ENCODE results near the gene TMEM258. TPM values are rescaled to one million over a fixed set of nuclear protein-coding genes. Genes with fewer than 3 reads are reported as not detected.

The TMEM258 gene
- total and polyA plus RNA-seq, 9 of the 15 experiments (the other 6 are each of a cell fraction or from before 2014, with no cell fraction given): 97.2 to 856 (median 231) TPM

DNA sequence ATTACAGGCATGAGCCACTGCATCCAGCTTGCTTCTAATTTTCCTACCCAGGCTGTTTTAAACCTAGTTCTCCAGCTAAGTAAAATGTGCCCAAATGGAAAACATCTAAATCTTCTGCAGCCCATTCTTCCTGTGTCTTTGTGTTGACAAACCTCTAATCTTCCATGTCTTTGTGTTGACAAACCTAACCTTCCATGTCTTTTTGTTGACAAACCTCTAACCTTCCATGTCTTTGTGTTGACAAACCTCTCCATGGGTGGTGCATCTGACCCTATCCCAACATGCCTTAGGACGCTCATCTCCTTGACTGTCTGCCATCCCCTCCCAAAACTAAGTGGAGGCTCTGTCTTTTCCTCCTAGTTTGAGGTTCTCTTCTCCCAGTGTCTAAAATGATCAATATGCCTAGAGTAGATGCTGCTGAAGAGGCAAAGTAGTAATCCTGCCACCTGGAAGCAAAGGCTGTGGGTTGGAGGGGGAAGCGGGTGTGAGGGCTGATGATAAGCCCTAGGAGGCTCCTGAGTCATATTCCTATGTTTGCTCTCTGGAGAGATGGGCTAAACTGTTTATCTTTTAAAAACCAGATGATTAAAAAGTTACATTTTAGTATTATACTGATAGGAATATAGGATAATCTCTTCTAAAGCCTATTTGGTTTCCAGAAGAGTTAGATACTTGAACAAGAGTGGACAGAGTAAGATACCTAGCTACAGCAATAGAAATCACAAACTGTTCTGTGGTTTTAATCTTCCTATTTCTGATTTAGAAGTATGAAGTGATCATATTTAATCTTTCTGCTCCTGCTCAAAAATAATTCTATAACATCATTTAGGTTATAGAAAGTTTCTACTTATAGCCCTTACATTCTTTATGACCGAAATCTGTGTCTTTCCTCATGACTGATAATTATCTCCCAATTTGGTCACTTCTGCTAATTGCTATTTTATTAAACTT is 8.2 kb upstream of the TMEM258 start (continued):
- TF ChIP-seq ETV6 (IDR thresholded peaks at IDR 0.05; ENCODE audit: borderline replicate concordance in 1 of 2, low read depth in 2 of 2, low read length in 1 of 2): no peak
- TF ChIP-seq ETV6 (CRISPR knock-in tag; IDR thresholded peaks at IDR 0.05; ENCODE audit: borderline replicate concordance): no peak
- no peak for TF ChIP-seq ZBTB12 (CRISPR knock-in tag; IDR thresholded peaks at IDR 0.05)
- TF ChIP-seq PRMT5 (CRISPR knock-in tag; IDR thresholded peaks at IDR 0.05): no peak
- peak; percentile 82 for TF ChIP-seq FOXM1 (IDR thresholded peaks at IDR 0.05; ENCODE audit: low read depth)
- no peak for TF ChIP-seq FOXM1 (CRISPR knock-in tag; IDR thresholded peaks at IDR 0.05; ENCODE audit: low read depth)
- peak; percentile 51; the same call in 1 of the 2 replicates for TF ChIP-seq MYNN (IDR thresholded peaks at IDR 0.05)
- no peak for TF ChIP-seq MYNN (CRISPR knock-in tag; IDR thresholded peaks at IDR 0.05)
- no peak for TF ChIP-seq ZNF780A (CRISPR knock-in tag; IDR thresholded peaks at IDR 0.05)
- no peak for TF ChIP-seq NFYB (IDR thresholded peaks at IDR 0.05; ENCODE audit: extremely low read depth, insufficient read length)
- TF ChIP-seq ZNF668 (CRISPR knock-in tag; IDR thresholded peaks at IDR 0.05): no peak
- no peak for TF ChIP-seq ZNF224 (CRISPR knock-in tag; IDR thresholded peaks at IDR 0.05)
- no peak for TF ChIP-seq ZBTB43 (CRISPR knock-in tag; IDR thresholded peaks at IDR 0.05)
- TF ChIP-seq PURB (CRISPR knock-in tag; IDR thresholded peaks at IDR 0.05; ENCODE audit: low read depth): no peak
- TF ChIP-seq NFRKB (IDR thresholded peaks at IDR 0.05; ENCODE audit: low read depth): no peak
- peak; percentile 47; the same call in 1 of the 2 replicates for TF ChIP-seq FOXK1 (CRISPR knock-in tag; IDR thresholded peaks at IDR 0.05; ENCODE audit: borderline replicate concordance)
- TF ChIP-seq IFI16 (CRISPR knock-in tag; IDR thresholded peaks at IDR 0.05): no peak
- TF ChIP-seq SRSF1 (IDR thresholded peaks at IDR 0.05; ENCODE audit: low read depth, low read length): no peak
- TF ChIP-seq U2AF1 (optimal IDR thresholded peaks at IDR 0.05; ENCODE audit: low read depth, low read length): no peak
- TF ChIP-seq CEBPG (CRISPR knock-in tag; IDR thresholded peaks at IDR 0.05): no peak
- TF ChIP-seq CEBPG (tag; conservative IDR thresholded peaks at IDR 0.05 in 1 of 2, IDR thresholded peaks at IDR 0.05 in 1 of 2): no peak
- TF ChIP-seq ZC3H4 (CRISPR knock-in tag; IDR thresholded peaks at IDR 0.05; ENCODE audit: borderline replicate concordance): no peak
- no peak for TF ChIP-seq ZNF282 (CRISPR knock-in tag; IDR thresholded peaks at IDR 0.05)

Measured in K562 (cell line).